IMR-90 (cell line): ENCODE results near the gene MCF2L. TPM values are rescaled to one million over a fixed set of nuclear protein-coding genes. Genes with fewer than 3 reads are reported as not detected.

Source experiments
- ATAC-seq: fragments of 200-7000 bp; cut with Tn5 transposase; 2 replicates; pipeline ENCODE4 v1.9.1; 2020; ENCODE audit warnings: low read depth, mild to moderate bottlenecking, moderate library complexity
- BruUV-seq: library from RNA; stranded (reverse); fragments of 400-500 nt; replicated peaks from 2 replicates; lab custom pipeline; 2021; lab: Mats Ljungman, UMichigan
- CTCF ChIA-PET: fragments of 300-600 bp; formaldehyde crosslinking; extraction: SDS; loops from one replicate; lab custom pipeline; 2021; ENCODE audit warnings: antibody characterized with exemption; lab: Yijun Ruan, JAX
- POLR2A ChIA-PET: fragments of 300-600 bp; sonication (Branson Sonifier 250); formaldehyde crosslinking; loops from one replicate; lab custom pipeline; 2022; ENCODE audit warnings: antibody characterized with exemption; ENCODE audit not compliant: unreplicated experiment; lab: Charles Lee
- DNase-seq: peaks from one replicate; pipeline ENCODE4 v3.0.0; 2013
- H2AFZ ChIP-seq: replicated peaks from 2 replicates; pipeline ENCODE3; 2013; ENCODE audit warnings: low read length, mild to moderate bottlenecking; ENCODE audit not compliant: poor library complexity
- H2AK5ac ChIP-seq: 2 replicates; pipeline ENCODE4 v1.6.1; 2013; ENCODE audit warnings: low read depth, low read length, inconsistent platforms
- H2AK9ac ChIP-seq: replicated peaks from 2 replicates; pipeline ENCODE3; 2013; ENCODE audit warnings: mild to moderate bottlenecking, low read depth, low read length, moderate library complexity; ENCODE audit not compliant: poor library complexity
- H2BK120ac ChIP-seq: 2 replicates; pipeline ENCODE4 v1.6.1; 2013; ENCODE audit warnings: low read depth, low read length, inconsistent platforms
- H2BK15ac ChIP-seq: 3 replicates; pipeline ENCODE4 v1.6.1; 2013; ENCODE audit warnings: low read depth, low read length, inconsistent platforms
- H2BK20ac ChIP-seq: 2 replicates; pipeline ENCODE4 v1.6.1; 2013; ENCODE audit warnings: low read depth, mild to moderate bottlenecking, inconsistent platforms, low read length, moderate library complexity
- H2BK5ac ChIP-seq: 2 replicates; pipeline ENCODE4 v1.6.1; 2013; ENCODE audit warnings: mild to moderate bottlenecking, low read depth, low read length, inconsistent platforms; ENCODE audit not compliant: poor library complexity, severe bottlenecking
- H3K14ac ChIP-seq: replicated peaks from 2 replicates; pipeline ENCODE4 v1.6.1; 2013; ENCODE audit warnings: low read depth, low read length, inconsistent platforms
- H3K18ac ChIP-seq: 2 replicates; pipeline ENCODE4 v1.6.1; 2013; ENCODE audit warnings: low read depth, low read length, control low read depth
- H3K23ac ChIP-seq: 2 replicates; pipeline ENCODE4 v1.6.1; 2013; ENCODE audit warnings: low read depth, low read length, inconsistent platforms
- H3K27ac ChIP-seq: 2 replicates; pipeline ENCODE4 v1.5.1; 2013; ENCODE audit warnings: mild to moderate bottlenecking, control low read depth, low read length; ENCODE audit not compliant: insufficient read depth
- H3K27me3 ChIP-seq: 2 replicates; pipeline ENCODE4 v1.6.1; 2013; ENCODE audit warnings: low read length; ENCODE audit not compliant: control insufficient read depth, insufficient read depth
- H3K36me3 ChIP-seq: 2 replicates; pipeline ENCODE4 v1.6.1; 2013; ENCODE audit warnings: low read length, mixed read lengths; ENCODE audit not compliant: control insufficient read depth, insufficient read depth
- H3K4ac ChIP-seq: 2 replicates; pipeline ENCODE4 v1.6.1; 2013; ENCODE audit warnings: low read depth, low read length, inconsistent platforms
- H3K4me1 ChIP-seq: 2 replicates; pipeline ENCODE4 v1.6.1; 2013; ENCODE audit warnings: low read length, mixed read lengths; ENCODE audit not compliant: control insufficient read depth, insufficient read depth
- H3K4me2 ChIP-seq: 2 replicates; pipeline ENCODE4 v1.6.1; 2013; ENCODE audit warnings: low read depth, mild to moderate bottlenecking, control low read depth, low read length, moderate library complexity
- H3K4me3 ChIP-seq: 2 replicates; pipeline ENCODE4 v1.5.1; 2013; ENCODE audit warnings: low read depth, mild to moderate bottlenecking, control low read depth, low read length, moderate library complexity; ENCODE audit not compliant: insufficient read depth
- H3K56ac ChIP-seq: 2 replicates; pipeline ENCODE4 v1.6.1; 2013; ENCODE audit warnings: low read length, inconsistent platforms; ENCODE audit not compliant: insufficient read depth; ENCODE audit errors: extremely low read depth
- H3K79me1 ChIP-seq, 2 experiments: 2 replicates each; pipeline ENCODE4 v1.6.1; 2013; ENCODE audit warnings: low read length in 2 of 2, inconsistent platforms in 1 of 2, low read depth in 1 of 2
- H3K9ac ChIP-seq: 2 replicates; pipeline ENCODE4 v1.6.1; 2013; ENCODE audit warnings: low read depth, low read length, control low read depth
- H3K9me1 ChIP-seq: 2 replicates; pipeline ENCODE4 v1.6.1; 2013; ENCODE audit warnings: low read length, inconsistent platforms; ENCODE audit not compliant: insufficient read depth
- H3K9me3 ChIP-seq: 2 replicates; pipeline ENCODE4 v1.6.1; 2013; ENCODE audit warnings: low read length; ENCODE audit not compliant: control insufficient read depth, insufficient read depth
- H4K20me1 ChIP-seq: 2 replicates; pipeline ENCODE4 v1.6.1; 2013; ENCODE audit warnings: low read length, inconsistent platforms; ENCODE audit not compliant: insufficient read depth
- H4K5ac ChIP-seq: 2 replicates; pipeline ENCODE4 v1.6.1; 2013; ENCODE audit warnings: mild to moderate bottlenecking, low read depth, low read length, control low read depth
- H4K8ac ChIP-seq, 2 experiments: 2 replicates each; pipeline ENCODE4 v1.6.1; 2013; ENCODE audit warnings: low read depth in 2 of 2, low read length in 2 of 2, control low read depth in 1 of 2, inconsistent platforms in 1 of 2
- H4K91ac ChIP-seq: 2 replicates; pipeline ENCODE4 v1.6.1; 2013; ENCODE audit warnings: low read depth, low read length, inconsistent platforms; ENCODE audit not compliant: insufficient read depth
- CEBPB ChIP-seq: IDR thresholded peaks from 2 replicates; pipeline ENCODE4 v1.6.1; 2012; ENCODE audit warnings: low read depth, low read length, improper control_type of control experiment
- CHD1 ChIP-seq: IDR thresholded peaks from 2 replicates; pipeline ENCODE4 v1.6.1; 2012; ENCODE audit warnings: low read depth, low read length, improper control_type of control experiment
- CTCF ChIP-seq: conservative IDR thresholded peaks from 2 replicates; pipeline ENCODE4 v1.5.1; 2012; ENCODE audit warnings: mild to moderate bottlenecking, low read depth, low read length, improper control_type of control experiment
- ELK1 ChIP-seq: fragments of 150-350 bp; IDR thresholded peaks from 2 replicates; pipeline ENCODE4 v1.6.1; 2016; ENCODE audit warnings: low read depth, mild to moderate bottlenecking, low read length, moderate library complexity, borderline replicate concordance
- MAZ ChIP-seq: IDR thresholded peaks from 2 replicates; pipeline ENCODE4 v1.6.1; 2012; ENCODE audit warnings: low read depth, mild to moderate bottlenecking, low read length, improper control_type of control experiment, moderate library complexity, borderline replicate concordance
- MXI1 ChIP-seq: IDR thresholded peaks from 2 replicates; pipeline ENCODE4 v1.6.1; 2012; ENCODE audit warnings: low read depth, mild to moderate bottlenecking, low read length, moderate library complexity, borderline replicate concordance
- NFE2L2 ChIP-seq: fragments of 150-350 bp; IDR thresholded peaks from 2 replicates; pipeline ENCODE4 v1.6.1; 2016; ENCODE audit warnings: low read depth, mild to moderate bottlenecking, low read length
- POLR2A ChIP-seq: IDR thresholded peaks from 2 replicates; pipeline ENCODE4 v1.6.1; 2012; ENCODE audit warnings: mild to moderate bottlenecking, low read depth, low read length
- RCOR1 ChIP-seq: IDR thresholded peaks from 2 replicates; pipeline ENCODE4 v1.6.1; 2012; ENCODE audit warnings: mild to moderate bottlenecking, low read length, improper control_type of control experiment; ENCODE audit not compliant: insufficient replicate concordance
- USF2 ChIP-seq: fragments of 150-350 bp; IDR thresholded peaks from 2 replicates; pipeline ENCODE4 v1.6.1; 2017; ENCODE audit warnings: mild to moderate bottlenecking, antibody characterized with exemption, low read length, low read depth
- WGBS, 2 experiments: methylation state at CpG; one replicate each; pipeline versions ENCODE4 v1.1.5 to v1.1.7; 2013; ENCODE audit warnings: missing lambda C conversion rate in 2 of 2; ENCODE audit not compliant: insufficient read length in 1 of 2; ENCODE audit errors: extremely low coverage in 2 of 2; 5-methylcytosine and 5-hydroxymethylcytosine counted together
- dilution Hi-C: fragments of 300-500 bp; cut with HindIII; formaldehyde crosslinking; loops from one replicate; pipeline ENCODE4 v1.14.3; 2018; ENCODE audit warnings: low sequenced_read_pairs; ENCODE audit not compliant: unreplicated experiment
- in situ Hi-C: fragments of 300-500 bp; cut with MboI; formaldehyde crosslinking; loops from 3 replicates; pipeline ENCODE4 v1.14.3; 2019; ENCODE audit warnings: low sequenced_read_pairs, inconsistent platforms, mixed read lengths
- intact Hi-C: fragments of 100-400 bp; cut with micrococcal nuclease; formaldehyde crosslinking; loops from 2 replicates; pipeline ENCODE4 v1.10.0; 2022
- polyA plus RNA-seq, 3 experiments: library from polyadenylated mRNA; depleted of rRNA; stranded (reverse); fragments of >200 nt; gene quantifications; 2 replicates each; pipeline ENCODE4 v1.2.3, GENCODE V29; 2012; ENCODE audit warnings: low replicate concordance in 1 of 3
- total RNA-seq: library from RNA; depleted of rRNA; stranded (reverse); fragments of >200 nt; gene quantifications from 2 replicates; pipeline ENCODE4 v1.2.3, GENCODE V29; 2012

MCF2L gene
- total and polyA plus RNA-seq, 2 of the 4 experiments (the other 2 are of a cell fraction): 0.18 TPM; not detected in 1

- peaks cover 75% of the 10 kb centered on the region for H3K27me3 ChIP-seq
- H3K14ac ChIP-seq: no peak overlapping the region
- no peak overlapping the region for H2BK5ac ChIP-seq
- H2BK15ac ChIP-seq: no peak overlapping the region
- no peaks in the 10 kb centered on the region for H3K9me1 ChIP-seq
- H3K56ac ChIP-seq: no peak overlapping the region
- H4K91ac ChIP-seq: no peak overlapping the region
- no peaks in the 10 kb centered on the region for H3K36me3 ChIP-seq
- no peaks in the 10 kb centered on the region for H4K20me1 ChIP-seq
- no peak overlapping the region for H4K5ac ChIP-seq
- no peak overlapping the region for H3K4me3 ChIP-seq
- H3K4me2 ChIP-seq: no peak overlapping the region
- BruUV-seq: no TSS peak
- no peak overlapping the region for H3K9ac ChIP-seq
- no peak overlapping the region for H3K4ac ChIP-seq
- DNase-seq (no peak), ATAC-seq (no peak)
- H3K4me1 ChIP-seq: no peaks in the 10 kb centered on the region
- no peak overlapping the region for H3K27ac ChIP-seq
- in situ Hi-C loops: no loop called here
- no peak overlapping the region for H2AFZ ChIP-seq
- H3K9me3 ChIP-seq: no peaks in the 10 kb centered on the region; the same call in 1 of the 2 replicates
- no peaks in the 10 kb centered on the region for H3K79me1 ChIP-seq
- no peak overlapping the region for H3K18ac ChIP-seq
- intact Hi-C loops: no loop called here
- H2AK5ac ChIP-seq: no peak overlapping the region
- H2BK120ac ChIP-seq: no peak overlapping the region
- no peak overlapping the region for H3K23ac ChIP-seq
- POLR2A ChIA-PET: no interaction called here
- WGBS, 2 experiments: 84% methylated on average over 38 of the region's 46 CpGs; no CpG with 5 or more reads in 1 of the 2 experiments
- dilution Hi-C loops: no loop called here
- no peak overlapping the region for H4K8ac ChIP-seq
- TF ChIP-seq CEBPB (no peak), MAZ (no peak), CTCF (no peak), MXI1 (no peak), RCOR1 (no peak), POLR2A (no peak), USF2 (no peak), NFE2L2 (no peak), CHD1 (no peak), ELK1 (no peak)
- no peak overlapping the region for H2AK9ac ChIP-seq
- CTCF ChIA-PET: no interaction called here
- H2BK20ac ChIP-seq: no peak overlapping the region
Measured at GRCh38 chr13:112994084-112994780, 25.2 kb downstream of the MCF2L start.
